ENCODE data around the gene PARD6B.
A peak's percentile ranks its signal among the peaks of the same experiment; 100 is the strongest.
"Not testable (repeated sequence)": the region's sequence is repeated elsewhere in the genome, so short reads cannot be mapped to it uniquely, and the experiment has no call there.

Gene PARD6B

GRCh38 chr20:50746138-50746940 is 15.0 kb downstream of the PARD6B start:
- peak; percentile 18 for DNase-seq

- no peak for DNase-seq
Observed at GRCh38 chr20:50747275-50747674, 15.9 kb downstream of the PARD6B start.

- no peak for DNase-seq
Observed at GRCh38 chr20:50750145-50750671, 18.8 kb downstream of the PARD6B start.

DNA sequence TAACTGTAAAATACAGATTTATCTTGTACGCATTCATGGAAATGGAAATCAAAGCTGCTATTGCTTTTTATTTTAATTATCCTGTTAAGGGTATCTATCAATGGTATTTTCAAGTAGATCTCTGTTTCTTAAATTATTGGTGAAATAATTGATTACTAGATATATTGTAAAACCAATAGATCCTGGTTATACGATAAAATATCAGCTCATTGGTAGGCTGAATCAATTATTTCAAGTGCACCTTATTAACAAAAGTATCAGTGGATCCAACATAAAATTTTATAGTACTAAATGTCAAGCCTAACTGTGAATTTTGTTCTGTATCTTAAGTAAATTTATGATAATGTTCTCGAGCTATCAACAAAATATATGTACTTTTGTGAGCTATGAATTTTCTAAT is 21.8 kb downstream of the PARD6B start:
- DNase-seq = no peak

DNA sequence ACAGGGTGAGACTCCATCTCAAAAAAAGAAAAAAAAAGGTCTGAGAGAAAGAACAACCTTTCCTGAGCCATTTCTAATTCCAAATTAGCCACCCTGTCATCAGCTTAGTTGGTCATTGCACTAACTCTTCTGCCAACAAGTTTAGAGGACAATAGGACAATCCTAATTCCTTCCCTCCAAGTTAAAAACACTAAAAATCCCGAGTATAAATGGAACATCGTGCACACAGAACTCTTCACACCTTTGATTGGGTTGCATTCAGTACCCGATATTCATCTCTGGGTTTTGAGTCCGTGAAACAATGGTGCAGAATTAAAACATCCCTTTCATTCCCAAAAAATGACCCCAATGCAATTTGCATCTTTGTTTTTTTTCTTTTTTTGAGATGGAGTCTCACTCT is 23.0 kb downstream of the PARD6B start:
- no peak for DNase-seq

DNA sequence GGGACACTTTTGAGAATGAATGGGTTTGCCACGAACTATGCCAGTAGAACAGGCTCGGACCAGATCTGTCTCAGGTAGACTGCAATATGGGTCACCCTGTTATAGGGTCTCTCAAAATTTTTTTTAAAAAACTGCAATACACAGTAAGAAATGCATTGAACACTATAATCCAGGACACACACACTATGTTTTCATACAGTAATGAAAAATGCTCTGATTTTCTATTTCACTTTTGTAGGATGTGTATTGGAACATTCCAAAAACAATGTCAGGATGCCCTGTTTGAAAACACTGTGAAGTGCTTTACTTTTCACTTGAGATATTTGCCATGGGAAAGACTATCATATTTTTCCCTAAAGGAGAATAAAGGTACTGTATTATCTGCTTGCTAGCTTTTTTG is 25.1 kb downstream of the PARD6B start:
- DNase-seq = no peak

DNA sequence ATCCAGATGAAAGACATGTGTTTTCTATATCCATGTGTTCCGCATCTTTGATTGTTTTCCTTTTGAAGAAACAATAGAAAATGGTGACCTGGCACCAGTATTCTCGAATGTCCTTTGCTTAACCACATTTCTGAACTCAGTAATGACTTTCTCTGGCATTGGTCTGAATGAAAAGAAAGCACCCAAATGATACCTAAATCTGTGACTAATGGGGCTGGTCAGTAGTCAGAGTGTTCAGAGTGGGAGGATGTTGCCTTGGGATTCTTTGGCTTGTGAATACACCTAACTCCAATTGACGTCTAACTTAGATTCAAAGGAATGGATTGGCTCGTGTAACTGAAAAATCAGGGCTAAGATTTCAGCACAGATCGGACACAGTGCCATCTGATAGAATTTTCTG is 27.1 kb downstream of the PARD6B start:
- DNase-seq = no peak

DNA sequence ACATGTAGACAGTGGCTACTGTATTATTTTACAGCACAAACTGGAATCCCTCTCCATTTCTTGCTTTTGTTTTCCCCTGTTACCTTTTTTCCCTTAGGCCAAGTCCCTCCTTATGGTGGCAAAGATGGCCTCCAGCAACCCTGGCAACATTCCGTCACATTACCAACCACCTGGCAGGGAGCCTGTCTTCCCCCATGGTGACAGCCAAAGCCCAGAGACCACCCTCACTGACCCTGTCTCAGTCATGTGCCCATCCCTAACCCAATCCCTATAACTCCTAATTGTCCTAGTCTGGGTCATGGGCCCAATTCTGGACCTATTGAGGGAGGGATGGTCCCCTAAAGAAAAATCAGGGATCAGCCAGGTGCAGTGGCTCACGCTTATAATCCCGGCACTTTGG is 27.6 kb downstream of the PARD6B start:
- DNase-seq = no peak

- no peak for DNase-seq
Observed at GRCh38 chr20:50759678-50760077, 28.3 kb downstream of the PARD6B start.

- no peak for DNase-seq
Observed at GRCh38 chr20:50762045-50762422, 30.7 kb downstream of the PARD6B start.

GRCh38 chr20:50762435-50763220 is 31.2 kb downstream of the PARD6B start:
- no peak for DNase-seq

GRCh38 chr20:50763550-50764458 is 32.4 kb downstream of the PARD6B start:
- DNase-seq = not testable (repeated sequence)

DNA sequence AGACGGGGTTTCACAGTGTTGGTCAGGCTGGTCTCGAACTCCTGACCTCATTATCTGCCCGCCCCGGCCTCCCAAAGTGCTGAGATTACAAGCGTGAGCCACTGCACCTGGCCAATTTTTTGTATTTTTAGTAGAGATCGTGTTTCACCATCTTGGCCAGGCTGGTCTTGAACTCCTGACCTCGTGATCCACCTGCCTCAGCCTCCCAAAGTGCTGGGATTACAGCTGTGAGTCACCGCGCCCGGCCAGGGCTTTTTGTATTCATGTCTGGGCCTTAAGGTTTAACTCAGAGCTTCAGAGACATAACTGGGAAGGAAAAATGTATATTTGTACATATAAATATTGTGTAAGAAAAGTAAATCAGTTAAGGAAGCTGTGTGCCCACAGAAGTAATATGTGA is 33.9 kb downstream of the PARD6B start:
- not testable (repeated sequence) for DNase-seq

GRCh38 chr20:50765674-50766073 is 34.3 kb downstream of the PARD6B start:
- DNase-seq = no peak

DNA sequence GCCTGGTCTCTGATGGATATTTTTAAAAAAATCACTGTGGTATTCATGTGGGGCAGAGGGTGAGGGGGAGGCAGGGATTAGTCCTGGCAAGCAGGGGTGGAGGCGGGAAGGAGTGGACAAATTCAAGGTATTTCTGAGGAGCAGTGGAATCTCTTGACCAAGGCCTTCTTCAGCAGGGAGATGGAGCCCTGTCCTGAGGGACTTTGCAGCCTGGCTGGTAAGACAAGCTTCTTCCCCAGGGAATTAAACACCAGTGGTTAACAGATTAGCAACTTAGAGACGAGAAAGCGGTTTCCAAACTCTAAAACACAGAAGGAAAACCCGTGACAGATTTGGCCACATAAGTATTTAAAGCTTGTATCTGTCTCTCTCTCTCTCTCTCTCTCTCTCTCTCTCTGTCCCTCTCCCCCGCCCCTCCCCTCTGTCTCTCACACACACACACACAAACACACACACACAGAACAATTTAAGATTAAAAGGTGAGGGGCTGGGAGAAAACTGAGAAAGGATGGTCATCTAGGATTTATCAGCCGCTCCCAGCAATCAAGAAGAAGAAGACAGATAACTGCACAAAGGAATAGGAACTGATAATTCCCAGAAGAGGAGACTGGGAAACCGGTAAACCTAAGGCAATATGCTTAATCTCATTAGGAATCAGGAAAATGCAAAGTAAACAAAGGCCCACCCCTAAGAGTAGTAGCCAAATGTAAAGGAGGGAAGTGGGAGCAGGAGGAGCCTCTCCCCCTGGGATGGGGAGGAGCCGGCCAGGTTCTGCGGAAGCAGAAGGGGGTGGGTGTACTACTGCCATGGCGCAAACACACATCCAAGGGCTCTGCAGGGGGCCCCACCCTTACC is 35.8 kb downstream of the PARD6B start:
- not testable (repeated sequence) for DNase-seq

DNA sequence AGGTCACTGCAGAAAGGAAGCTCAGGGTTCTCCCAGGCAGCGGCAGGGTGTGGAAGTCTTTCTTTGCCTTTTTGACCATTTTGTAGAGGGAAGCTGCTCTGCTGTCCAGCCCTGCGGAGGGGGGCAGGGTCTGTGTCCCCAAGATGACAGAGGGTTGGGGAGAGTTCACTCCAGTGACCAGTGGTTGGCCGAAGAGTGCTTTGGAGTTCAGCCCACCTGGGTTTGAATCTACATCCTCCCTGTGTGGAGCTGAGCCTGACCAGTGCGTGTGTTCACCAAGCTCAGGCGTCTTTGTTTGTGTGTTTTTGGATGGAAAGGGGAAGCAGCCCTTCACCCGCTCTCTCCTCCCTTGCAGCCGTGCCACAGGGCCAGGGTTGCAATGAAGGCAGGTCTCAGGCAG is 37.6 kb downstream of the PARD6B start:
- DNase-seq = not testable (repeated sequence)

- DNase-seq = not testable (repeated sequence)
Observed at GRCh38 chr20:50769551-50770085, 38.2 kb downstream of the PARD6B start.

DNA sequence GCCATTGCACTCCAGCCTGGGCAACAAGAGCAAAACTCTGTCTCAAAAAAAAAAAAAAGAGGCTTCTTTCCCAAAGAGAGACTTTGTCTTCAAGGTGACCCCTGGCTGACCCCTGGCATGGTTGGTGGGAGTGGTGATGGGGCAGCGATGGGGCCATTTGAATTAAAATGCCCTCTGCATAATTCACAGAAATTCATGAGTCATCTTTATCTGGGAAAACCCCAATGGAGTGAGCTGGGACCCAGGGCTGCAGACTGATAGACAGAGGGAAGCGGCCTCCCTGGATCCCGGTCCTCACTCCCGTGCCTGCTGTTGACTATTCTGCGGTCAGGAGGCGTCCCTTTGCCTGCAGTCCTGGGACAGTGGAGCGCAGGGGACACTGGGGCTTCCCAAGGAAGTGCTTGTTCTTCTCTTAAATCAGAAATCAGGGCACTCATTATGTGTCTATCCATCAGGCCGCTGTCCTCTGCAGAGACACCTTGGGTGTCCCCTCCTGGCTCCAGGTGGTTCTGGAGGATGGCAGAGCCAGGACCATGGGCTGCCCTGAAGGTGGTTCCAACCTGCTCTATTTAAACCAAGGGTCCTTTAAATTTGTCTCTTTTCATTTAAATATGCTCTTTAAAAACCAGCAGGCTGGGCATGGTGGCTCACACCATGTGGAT is 40.2 kb downstream of the PARD6B start:
- DNase-seq = not testable (repeated sequence)

GRCh38 chr20:50772420-50773185 is 41.2 kb downstream of the PARD6B start:
- DNase-seq = no peak

- DNase-seq = no peak
Observed at GRCh38 chr20:50774515-50774914, 43.1 kb downstream of the PARD6B start.

Measured in NCI-H1105 treated with DMSO at 0.1 percent for 48 hours (cell line).